Stomach (tissue), 9 donors: ENCODE measurements around the gene NEUROD1. TPM values are rescaled to one million over a fixed set of nuclear protein-coding genes. Genes with fewer than 3 reads are reported as not detected.
A peak's percentile ranks its signal among the peaks of the same experiment; 100 is the strongest.
"Not testable (repeated sequence)": the region's sequence is repeated elsewhere in the genome, so short reads cannot be mapped to it uniquely, and the experiment has no call there.

Experiments
- DNase-seq, 2 donors: peaks; one replicate each; pipeline versions ENCODE4 v3.0.0 to v3.0.0-alpha.2; 2013 to 2019
- H3K27ac ChIP-seq, 5 donors: fragments of 200-600 bp in 4 of 5; sonication (generic) in 4 of 5; one replicate each; pipeline ENCODE4 v1.5.1; 2013 to 2019; ENCODE audit warnings: mild to moderate bottlenecking in 1 of 5, moderate library complexity in 1 of 5
- H3K27me3 ChIP-seq, 3 donors: fragments of 200-600 bp; sonication (generic); one replicate each; pipeline ENCODE4 v1.5.1; 2017 to 2019; ENCODE audit warnings: mixed run types in 1 of 3
- H3K36me3 ChIP-seq, 4 donors: fragments of 200-600 bp; sonication (generic); 1 replicate in 3 of 4; 2 replicates in 1 of 4; pipeline ENCODE4 v1.5.1; 2016 to 2019
- H3K4me1 ChIP-seq, 4 donors: fragments of 200-600 bp; sonication (generic); one replicate each; pipeline ENCODE4 v1.5.1; 2016 to 2019
- H3K4me3 ChIP-seq, 4 donors: fragments of 200-600 bp; sonication (generic) in 3 of 4; one replicate each; pipeline ENCODE4 v1.5.1; 2016 to 2019; ENCODE audit warnings: mild to moderate bottlenecking in 1 of 4
- H3K9me3 ChIP-seq, 4 donors: fragments of 200-600 bp; sonication (generic); one replicate each; pipeline ENCODE4 v1.5.1; 2016 to 2019
- CTCF ChIP-seq, 7 experiments: fragments of 450-650 bp in 4 of 7; fragments of 200-600 bp in 3 of 7; sonication (generic) in 3 of 7; IDR thresholded peaks; one replicate each; pipeline ENCODE4 v1.5.1; 2016 to 2019; ENCODE audit warnings: antibody characterized with exemption in 7 of 7, control low read depth in 2 of 7, mild to moderate bottlenecking in 1 of 7
- EP300 ChIP-seq: sonication (generic); formaldehyde crosslinking; IDR thresholded peaks from one replicate; pipeline ENCODE4 v1.6.1; 2017; ENCODE audit warnings: antibody characterized with exemption
- POLR2A ChIP-seq, 4 donors: fragments of 450-650 bp; IDR thresholded peaks; one replicate each; pipeline ENCODE4 v1.6.1; 2016; ENCODE audit warnings: antibody characterized with exemption in 4 of 4, control low read depth in 2 of 4, mild to moderate bottlenecking in 1 of 4, moderate library complexity in 1 of 4
- POLR2AphosphoS5 ChIP-seq, 3 donors: sonication (generic); formaldehyde crosslinking; IDR thresholded peaks; one replicate each; pipeline ENCODE4 v1.6.1; 2016; ENCODE audit warnings: antibody characterized with exemption in 3 of 3
- whole genome bisulfite sequencing, 5 donors: extraction: QIAGEN DNeasy Blood & Tissue Kit in 3 of 5; methylation state at CpG; one replicate each; pipeline versions ENCODE4 v1.1.5 to v1.1.7; 2013 to 2018; 5-methylcytosine and 5-hydroxymethylcytosine counted together
- intact Hi-C: fragments of 100-400 bp; cut with DNase I; formaldehyde crosslinking; loops from one replicate; pipeline ENCODE4 v1.15.1; 2023; ENCODE audit warnings: low total_unique reads
- polyA plus RNA-seq, 3 donors: library from polyadenylated mRNA; stranded (reverse); fragments of 200-250 nt; gene quantifications; one replicate each; pipeline ENCODE4 v1.2.3, GENCODE V29; 2013
- total RNA-seq, 5 donors: library from RNA; depleted of rRNA; stranded (reverse); fragments of >200 nt; gene quantifications; one replicate each; pipeline versions ENCODE4 v1.1.0 to v1.2.3, GENCODE V29; 2014 to 2016
- donor health status: healthy with polysubstance abuse.
- donor health status: Bipolar disorder and iron deficiency.
- donor health status: healthy.

The NEUROD1 gene
- total and polyA plus RNA-seq, 8 donors: 0.55 to 3.6 (median 1.2) TPM; not detected in 3

GRCh38 chr2:181723731-181724130, 43.4 kb upstream of the NEUROD1 start:
- Histone ChIP-seq H3K27ac (no peak overlapping the region), H3K9me3 (peaks cover 0 to 7% (median 0%) of the 10 kb centered on the region in 4 donors), H3K4me3 (no peak overlapping the region), H3K36me3 (no peaks in the 10 kb centered on the region), H3K4me1 (no peaks in the 10 kb centered on the region), H3K27me3 (no peaks in the 10 kb centered on the region)
- TF ChIP-seq POLR2AphosphoS5 (IDR thresholded peaks at IDR 0.05): no peak
- no peak for TF ChIP-seq POLR2A (IDR thresholded peaks at IDR 0.05)
- no peak for TF ChIP-seq EP300
- no peak for TF ChIP-seq CTCF (IDR thresholded peaks at IDR 0.05)
- 42 to 50% (median 47%) methylated on average over 2 of the region's 2 CpGs for WGBS, 5 donors
- DNase-seq: no peak
- intact Hi-C loops: no loop called here

- Histone ChIP-seq H3K4me1 (no peaks in the 10 kb centered on the region), H3K27ac (no peak overlapping the region), H3K4me3 (no peak overlapping the region), H3K27me3 (no peaks in the 10 kb centered on the region), H3K36me3 (no peaks in the 10 kb centered on the region), H3K9me3 (no peaks in the 10 kb centered on the region)
- intact Hi-C loops: loop anchor here (10.0 kb wide), 1 partner anchor 140 kb away; no protein-coding TSS in a partner anchor
- DNase-seq: peak; percentile 68 to 89
- TF ChIP-seq CTCF (IDR thresholded peaks at IDR 0.05) (peak in 5 of 7 experiments; percentile 9 to 66 (median 49)), EP300 (no peak)
- WGBS, 5 donors: 0 to 1% (median 0%) methylated on average over 2 of the region's 2 CpGs
These were observed 34.8 kb upstream of the NEUROD1 start for GRCh38 chr2:181715033-181715630.

GRCh38 chr2:181711051-181711450, 30.7 kb upstream of the NEUROD1 start:
- H3K4me1 ChIP-seq, H3K9me3 ChIP-seq, H3K27me3 ChIP-seq, H3K27ac ChIP-seq, H3K36me3 ChIP-seq, H3K4me3 ChIP-seq, DNase-seq: not testable (repeated sequence)
- intact Hi-C loops: loop anchor here (10.0 kb wide), 1 partner anchor 136 kb away; no protein-coding TSS in a partner anchor

- H3K36me3 ChIP-seq, H3K4me1 ChIP-seq, H3K27ac ChIP-seq, H3K4me3 ChIP-seq, H3K27me3 ChIP-seq, DNase-seq, intact Hi-C loops: not testable (repeated sequence)
- H3K9me3 ChIP-seq: peaks cover 0 to 16% (median 4%) of the 10 kb centered on the region in 4 donors
- WGBS, 5 donors: 88 to 95% (median 89%) methylated on average over 3 of the region's 3 CpGs
These were observed 22.2 kb upstream of the NEUROD1 start for GRCh38 chr2:181702519-181702918.

GRCh38 chr2:181698223-181698622, 17.9 kb upstream of the NEUROD1 start:
- peaks cover 0 to 4% (median 0%) of the 10 kb centered on the region in 3 donors for H3K27me3 ChIP-seq
- peaks cover 0 to 10% (median 2%) of the 10 kb centered on the region in 4 donors for H3K9me3 ChIP-seq
- no peak overlapping the region for H3K4me3 ChIP-seq
- WGBS, 5 donors: 86 to 100% (median 95%) methylated on average over 1 of the region's 1 CpG
- no peak for DNase-seq
- no peak overlapping the region for H3K27ac ChIP-seq
- intact Hi-C loops: no loop called here
- H3K36me3 ChIP-seq: no peaks in the 10 kb centered on the region
- no peak for TF ChIP-seq POLR2AphosphoS5 (IDR thresholded peaks at IDR 0.05)
- TF ChIP-seq CTCF (IDR thresholded peaks at IDR 0.05): no peak
- no peak for TF ChIP-seq POLR2A (IDR thresholded peaks at IDR 0.05)
- no peak for TF ChIP-seq EP300
- H3K4me1 ChIP-seq: no peaks in the 10 kb centered on the region
